ENCODE results near the gene VSIG4. TPM values are rescaled to one million over a fixed set of nuclear protein-coding genes. Genes with fewer than 3 reads are reported as not detected.

VSIG4 gene
- total RNA-seq, 2 experiments from 2014 or later = 0.23 TPM; not detected in 1

DNA sequence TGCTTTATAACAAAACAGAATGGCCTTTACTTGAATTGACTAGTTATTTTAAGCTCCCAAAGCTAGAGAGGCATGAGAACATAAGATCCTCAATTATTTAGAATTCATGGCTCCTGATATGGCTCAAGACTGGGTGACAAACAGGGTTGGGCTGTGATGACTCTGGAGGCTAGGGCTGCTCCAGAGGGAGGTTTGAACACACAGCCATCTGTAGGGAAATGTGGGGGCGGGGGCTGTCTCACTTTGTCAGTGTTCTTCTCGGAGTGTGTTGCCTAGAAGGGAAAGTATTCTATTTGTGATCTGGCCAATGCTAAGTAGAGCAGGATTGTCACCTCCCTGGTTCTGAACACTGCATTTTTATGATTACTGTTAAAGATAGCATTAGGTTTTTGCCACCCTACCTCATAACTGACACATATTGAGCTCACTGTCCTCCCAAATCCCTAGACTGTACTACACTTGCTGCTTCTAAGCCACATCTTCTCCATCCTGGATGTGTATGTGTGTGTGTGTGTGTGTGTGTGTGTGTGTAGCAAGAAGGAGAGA lies 45.9 kb downstream of the VSIG4 start:
- TF ChIP-seq CTCF (IDR thresholded peaks at IDR 0.05) = no peak
- DNase-seq (peak; percentile 11), ATAC-seq (no peak)
- ChIA-PET POLR2A (no interaction called here), CTCF (no interaction called here)
- no peaks in the 10 kb centered on the region for H3K9me3 Mint-ChIP-seq
- H3K36me3 Mint-ChIP-seq (ENCODE audit: low read depth) = no peaks in the 10 kb centered on the region
- no peak overlapping the region for H3K4me3 Mint-ChIP-seq
- H3K27ac Mint-ChIP-seq = no peak overlapping the region
- H3K27me3 Mint-ChIP-seq = no peaks in the 10 kb centered on the region
- intact Hi-C loops (cut with micrococcal nuclease) = no loop called here
- H3K4me1 Mint-ChIP-seq (ENCODE audit: low read depth) = peaks cover 23% of the 10 kb centered on the region

DNA sequence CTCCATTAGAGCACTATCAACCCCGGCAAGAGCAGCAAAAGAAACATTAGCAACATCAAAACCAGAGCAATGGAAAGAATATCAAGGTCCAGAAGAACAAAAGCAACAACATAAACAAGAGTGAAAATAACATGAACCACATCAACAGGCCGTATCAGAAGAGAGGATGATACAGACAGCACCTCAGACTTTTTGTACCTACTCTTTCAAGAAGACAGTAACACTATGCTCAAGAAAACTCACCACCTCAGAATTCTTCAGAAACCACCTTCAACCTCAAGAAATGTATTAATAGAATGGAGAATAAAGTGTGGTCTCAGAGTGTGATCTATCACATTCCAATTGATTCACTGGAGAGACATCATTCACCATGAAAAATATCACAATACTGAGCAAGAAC lies 46.5 kb downstream of the VSIG4 start:
- no peak for ATAC-seq
- no peak for TF ChIP-seq CTCF (IDR thresholded peaks at IDR 0.05)
- no peaks in the 10 kb centered on the region for H3K9me3 Mint-ChIP-seq
- peak overlapping the region; percentile 68 for H3K27ac Mint-ChIP-seq
- DNase-seq = no peak
- H3K36me3 Mint-ChIP-seq (ENCODE audit: low read depth) = no peaks in the 10 kb centered on the region
- peaks cover 18% of the 10 kb centered on the region for H3K4me1 Mint-ChIP-seq (ENCODE audit: low read depth)
- CTCF ChIA-PET = interaction anchor here (1.2 kb wide), 1 partner anchor 22 kb away, joined by 3 read pairs; no protein-coding TSS in a partner anchor
- POLR2A ChIA-PET = no interaction called here
- intact Hi-C loops (cut with micrococcal nuclease) = no loop called here
- H3K27me3 Mint-ChIP-seq = no peaks in the 10 kb centered on the region
- H3K4me3 Mint-ChIP-seq = no peak overlapping the region

- ChIA-PET POLR2A (no interaction called here), CTCF (no interaction called here)
- DNase-seq (no peak), ATAC-seq (no peak)
- Mint-ChIP-seq H3K4me3 (no peak overlapping the region), H3K27ac (no peak overlapping the region), H3K9me3 (no peaks in the 10 kb centered on the region), H3K36me3 (ENCODE audit: low read depth) (no peaks in the 10 kb centered on the region), H3K4me1 (ENCODE audit: low read depth) (peaks cover 37% of the 10 kb centered on the region), H3K27me3 (no peaks in the 10 kb centered on the region)
- no peak for TF ChIP-seq CTCF (IDR thresholded peaks at IDR 0.05)
- intact Hi-C loops (cut with micrococcal nuclease) = no loop called here
These were observed 49.2 kb downstream of the VSIG4 start for GRCh38 chrX:65990702-65991101.

DNA sequence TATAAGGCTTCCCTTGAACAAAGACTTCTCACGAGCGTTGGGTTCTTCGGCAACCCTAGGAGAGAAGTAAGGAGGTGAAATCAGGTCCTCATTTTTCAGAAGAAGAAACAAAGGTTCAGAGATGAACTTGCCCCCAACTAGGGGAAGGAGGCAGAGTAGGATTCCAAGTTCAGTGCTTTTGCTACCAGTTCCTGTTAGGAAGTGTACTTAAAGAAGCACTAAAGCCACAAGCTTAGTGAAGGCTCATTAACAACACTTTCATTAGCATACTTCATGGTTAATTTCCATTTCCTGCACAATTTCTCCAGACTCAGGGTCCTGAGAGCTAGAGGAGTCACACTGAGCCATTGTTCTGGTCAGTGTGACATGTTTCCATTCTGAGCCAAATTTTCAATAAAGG lies 52.1 kb downstream of the VSIG4 start:
- POLR2A ChIA-PET = no interaction called here

More for the DNA sequence above, 52.1 kb downstream of the VSIG4 start:
- H3K4me1 Mint-ChIP-seq (ENCODE audit: low read depth) = peaks cover 23% of the 10 kb centered on the region
- no peak for ATAC-seq
- intact Hi-C loops (cut with micrococcal nuclease) = loop anchor here (2.0 to 10.0 kb wide), 3 partner anchors 293 to 405 kb away; no protein-coding TSS in a partner anchor
- DNase-seq = no peak
- TF ChIP-seq CTCF (IDR thresholded peaks at IDR 0.05) = no peak
- H3K36me3 Mint-ChIP-seq (ENCODE audit: low read depth) = no peaks in the 10 kb centered on the region
- H3K4me3 Mint-ChIP-seq = no peak overlapping the region
- no peak overlapping the region for H3K27ac Mint-ChIP-seq
- H3K9me3 Mint-ChIP-seq = no peaks in the 10 kb centered on the region
- H3K27me3 Mint-ChIP-seq = no peaks in the 10 kb centered on the region
- CTCF ChIA-PET = no interaction called here

Measured in activated CD8-positive, alpha-beta T cell treated with anti-CD3 and anti-CD28 coated beads for 36 hours (primary cell).